Measurements from ENCODE around the gene UGT2B28.
"Not testable (repeated sequence)": the region's sequence is repeated elsewhere in the genome, so short reads cannot be mapped to it uniquely, and the experiment has no call there.

UGT2B28 gene

GRCh38 chr4:69335485-69335884 lies 55.2 kb downstream of the UGT2B28 start:
- peak; percentile 52 for TF ChIP-seq CTCF (IDR thresholded peaks at IDR 0.05; ENCODE audit: low read depth, low read length, missing control alignments)
- DNase-seq; in situ Hi-C loops (cut with HindIII; ENCODE audit: low pct_ligation_motif_present, low sequenced_read_pairs): not testable (repeated sequence)

GRCh38 chr4:69343114-69343513 lies 62.8 kb downstream of the UGT2B28 start:
- in situ Hi-C loops (cut with HindIII; ENCODE audit: low pct_ligation_motif_present, low sequenced_read_pairs); H3K36me3 ChIP-seq (replicated peaks); DNase-seq; H3K27ac ChIP-seq; H3K4me3 ChIP-seq (ENCODE audit: low read depth, low read length); H3K27me3 ChIP-seq (replicated peaks): not testable (repeated sequence)

More at GRCh38 chr4:69335485-69335884, 55.2 kb downstream of the UGT2B28 start:
- not testable (repeated sequence) for H3K36me3 ChIP-seq (replicated peaks); H3K27ac ChIP-seq; H3K27me3 ChIP-seq (replicated peaks); H3K4me3 ChIP-seq (ENCODE audit: low read depth, low read length)

- H3K27ac ChIP-seq; H3K36me3 ChIP-seq (replicated peaks); H3K4me3 ChIP-seq (ENCODE audit: low read depth, low read length); in situ Hi-C loops (cut with HindIII; ENCODE audit: low pct_ligation_motif_present, low sequenced_read_pairs); DNase-seq; H3K27me3 ChIP-seq (replicated peaks): not testable (repeated sequence)
Observed at GRCh38 chr4:69343558-69344420, 63.5 kb downstream of the UGT2B28 start.

Data from brain microvascular endothelial cell (primary cell).